ENCODE measurements around the gene C9orf152. TPM values are rescaled to one million over a fixed set of nuclear protein-coding genes. Genes with fewer than 3 reads are reported as not detected.
A peak's percentile ranks its signal among the peaks of the same experiment; 100 is the strongest.
"Not testable (repeated sequence)": the region's sequence is repeated elsewhere in the genome, so short reads cannot be mapped to it uniquely, and the experiment has no call there.

The C9orf152 gene
- total RNA-seq, 1 experiment from 2014 or later: not detected

DNA sequence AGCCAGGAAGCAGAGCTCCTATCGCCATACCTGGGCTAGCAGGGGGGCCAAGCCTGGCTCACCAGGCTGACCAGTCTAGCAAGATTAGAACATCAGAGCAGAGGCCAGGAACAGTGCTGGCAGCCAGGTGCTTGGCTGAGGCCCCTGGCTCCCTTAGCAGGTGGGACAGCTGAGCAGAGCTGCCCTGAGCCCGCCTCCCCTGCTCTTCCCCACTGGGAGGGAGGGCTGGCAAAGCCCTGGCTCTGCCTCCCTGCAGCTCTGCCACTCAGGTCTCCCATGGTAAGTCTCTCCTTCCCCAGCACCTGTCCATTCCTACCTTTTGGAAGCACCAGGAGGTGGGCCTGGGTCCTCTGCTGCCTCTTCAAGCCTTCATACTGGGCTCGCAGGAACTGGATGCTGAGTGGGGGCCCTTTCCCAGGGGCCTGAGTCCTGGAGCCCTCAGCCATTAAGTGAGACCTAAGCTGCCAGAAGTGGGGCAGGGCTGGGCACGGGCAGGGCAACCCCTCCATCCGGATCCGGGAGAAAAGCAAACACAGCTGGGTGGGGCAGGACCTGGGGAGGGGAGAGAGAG lies 803 bp downstream of the C9orf152 start:
- H3K4me2 ChIP-seq (ENCODE audit: low read depth, low read length, poor library complexity, severe bottlenecking): no peak overlapping the region

GRCh38 chr9:110206389-110206788 lies 1.6 kb downstream of the C9orf152 start:
- H3K9me2 ChIP-seq (replicated peaks; ENCODE audit: insufficient read depth, low read length): no peaks in the 10 kb centered on the region
- H3K27me3 ChIP-seq (ENCODE audit: low read length): no peaks in the 10 kb centered on the region
- H3K4me1 ChIP-seq (ENCODE audit: low read length): no peaks in the 10 kb centered on the region
- H4K20me1 ChIP-seq (ENCODE audit: insufficient read depth, low read depth, low read length): no peaks in the 10 kb centered on the region
- no peak overlapping the region for H3K27ac ChIP-seq (ENCODE audit: low read length)
- H3K9me3 ChIP-seq (ENCODE audit: low read length): no peaks in the 10 kb centered on the region
- H3K36me3 ChIP-seq (ENCODE audit: insufficient read depth, low read length): no peaks in the 10 kb centered on the region
- H2AFZ ChIP-seq (ENCODE audit: low read length): no peak overlapping the region
- H3K4me2 ChIP-seq (ENCODE audit: low read depth, low read length, poor library complexity, severe bottlenecking): no peak overlapping the region
- no peaks in the 10 kb centered on the region for H3K79me2 ChIP-seq (ENCODE audit: low read length)
- no peak overlapping the region for H3K4me3 ChIP-seq (ENCODE audit: low read length)
- peak; percentile 2 for DNase-seq
- H3K9ac ChIP-seq (ENCODE audit: low read length): no peak overlapping the region

More for the DNA sequence above, 803 bp downstream of the C9orf152 start:
- Histone ChIP-seq H4K20me1 (ENCODE audit: insufficient read depth, low read depth, low read length) (no peaks in the 10 kb centered on the region), H3K36me3 (ENCODE audit: insufficient read depth, low read length) (no peaks in the 10 kb centered on the region), H3K4me3 (ENCODE audit: low read length) (no peak overlapping the region), H3K4me1 (ENCODE audit: low read length) (no peaks in the 10 kb centered on the region), H3K79me2 (ENCODE audit: low read length) (no peaks in the 10 kb centered on the region), H3K27me3 (ENCODE audit: low read length) (no peaks in the 10 kb centered on the region), H3K9ac (ENCODE audit: low read length) (no peak overlapping the region), H3K9me3 (ENCODE audit: low read length) (no peaks in the 10 kb centered on the region), H3K9me2 (replicated peaks; ENCODE audit: insufficient read depth, low read length) (no peaks in the 10 kb centered on the region), H2AFZ (ENCODE audit: low read length) (no peak overlapping the region), H3K27ac (ENCODE audit: low read length) (no peak overlapping the region)
- peak; percentile 37 for DNase-seq

DNA sequence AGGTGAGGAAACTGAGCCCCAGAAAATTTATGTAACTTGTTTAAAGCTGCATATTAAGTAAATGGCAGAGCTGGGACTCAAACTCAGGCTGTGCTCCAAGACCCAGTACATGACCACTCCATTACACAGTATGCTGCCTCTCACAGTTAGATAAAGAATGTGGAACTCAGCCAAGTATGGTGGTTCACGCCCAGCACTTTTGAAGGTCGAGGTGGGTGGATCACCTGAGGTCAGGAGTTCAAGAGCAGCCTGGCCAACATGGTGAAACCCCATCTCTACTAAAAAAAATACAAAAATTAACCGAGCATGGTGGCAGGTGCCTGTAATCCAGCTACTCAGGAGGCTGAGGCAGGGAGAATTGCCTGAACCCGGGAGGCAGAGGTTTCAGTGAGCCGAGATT lies 2.3 kb downstream of the C9orf152 start:
- not testable (repeated sequence) for H3K4me3 ChIP-seq (ENCODE audit: low read length); H3K79me2 ChIP-seq (ENCODE audit: low read length); H2AFZ ChIP-seq (ENCODE audit: low read length); H3K27ac ChIP-seq (ENCODE audit: low read length); H3K27me3 ChIP-seq (ENCODE audit: low read length); H4K20me1 ChIP-seq (ENCODE audit: insufficient read depth, low read depth, low read length); H3K36me3 ChIP-seq (ENCODE audit: insufficient read depth, low read length); H3K9me3 ChIP-seq (ENCODE audit: low read length); H3K9me2 ChIP-seq (replicated peaks; ENCODE audit: insufficient read depth, low read length); H3K4me2 ChIP-seq (ENCODE audit: low read depth, low read length, poor library complexity, severe bottlenecking); H3K9ac ChIP-seq (ENCODE audit: low read length); DNase-seq; H3K4me1 ChIP-seq (ENCODE audit: low read length)

- H3K27me3 ChIP-seq (ENCODE audit: low read length): no peaks in the 10 kb centered on the region
- DNase-seq: no peak
- no peaks in the 10 kb centered on the region for H3K36me3 ChIP-seq (ENCODE audit: insufficient read depth, low read length)
- no peak overlapping the region for H3K4me3 ChIP-seq (ENCODE audit: low read length)
- no peak overlapping the region for H3K27ac ChIP-seq (ENCODE audit: low read length)
- H3K9me3 ChIP-seq (ENCODE audit: low read length): no peaks in the 10 kb centered on the region
- H3K9ac ChIP-seq (ENCODE audit: low read length): no peak overlapping the region
- H4K20me1 ChIP-seq (ENCODE audit: insufficient read depth, low read depth, low read length): no peaks in the 10 kb centered on the region
- H3K4me1 ChIP-seq (ENCODE audit: low read length): no peaks in the 10 kb centered on the region
- H3K79me2 ChIP-seq (ENCODE audit: low read length): no peaks in the 10 kb centered on the region
- H3K4me2 ChIP-seq (ENCODE audit: low read depth, low read length, poor library complexity, severe bottlenecking): no peak overlapping the region
- no peak overlapping the region for H2AFZ ChIP-seq (ENCODE audit: low read length)
- no peaks in the 10 kb centered on the region for H3K9me2 ChIP-seq (replicated peaks; ENCODE audit: insufficient read depth, low read length)
These were observed 5.7 kb downstream of the C9orf152 start for GRCh38 chr9:110202232-110202631.

- no peaks in the 10 kb centered on the region for H4K20me1 ChIP-seq (ENCODE audit: insufficient read depth, low read depth, low read length)
- no peak for DNase-seq
- no peak overlapping the region for H2AFZ ChIP-seq (ENCODE audit: low read length)
- H3K9me3 ChIP-seq (ENCODE audit: low read length): no peaks in the 10 kb centered on the region
- no peak overlapping the region for H3K9ac ChIP-seq (ENCODE audit: low read length)
- no peak overlapping the region for H3K4me3 ChIP-seq (ENCODE audit: low read length)
- no peak overlapping the region for H3K4me2 ChIP-seq (ENCODE audit: low read depth, low read length, poor library complexity, severe bottlenecking)
- H3K9me2 ChIP-seq (replicated peaks; ENCODE audit: insufficient read depth, low read length): no peaks in the 10 kb centered on the region
- H3K79me2 ChIP-seq (ENCODE audit: low read length): no peaks in the 10 kb centered on the region
- no peaks in the 10 kb centered on the region for H3K27me3 ChIP-seq (ENCODE audit: low read length)
- H3K36me3 ChIP-seq (ENCODE audit: insufficient read depth, low read length): no peaks in the 10 kb centered on the region
- H3K4me1 ChIP-seq (ENCODE audit: low read length): no peaks in the 10 kb centered on the region
- H3K27ac ChIP-seq (ENCODE audit: low read length): no peak overlapping the region
These were observed 8.3 kb downstream of the C9orf152 start for GRCh38 chr9:110199643-110200042.

GRCh38 chr9:110198357-110198756 lies 9.6 kb downstream of the C9orf152 start:
- Histone ChIP-seq H2AFZ (ENCODE audit: low read length) (no peak overlapping the region), H3K4me3 (ENCODE audit: low read length) (no peak overlapping the region), H3K27me3 (ENCODE audit: low read length) (no peaks in the 10 kb centered on the region), H3K9ac (ENCODE audit: low read length) (no peak overlapping the region), H3K4me2 (ENCODE audit: low read depth, low read length, poor library complexity, severe bottlenecking) (no peak overlapping the region), H3K4me1 (ENCODE audit: low read length) (no peaks in the 10 kb centered on the region), H3K9me3 (ENCODE audit: low read length) (no peaks in the 10 kb centered on the region), H3K36me3 (ENCODE audit: insufficient read depth, low read length) (no peaks in the 10 kb centered on the region), H3K9me2 (replicated peaks; ENCODE audit: insufficient read depth, low read length) (no peaks in the 10 kb centered on the region), H3K27ac (ENCODE audit: low read length) (no peak overlapping the region), H4K20me1 (ENCODE audit: insufficient read depth, low read depth, low read length) (no peaks in the 10 kb centered on the region), H3K79me2 (ENCODE audit: low read length) (no peaks in the 10 kb centered on the region)
- DNase-seq: no peak

- no peak for DNase-seq
- Histone ChIP-seq H2AFZ (ENCODE audit: low read length) (no peak overlapping the region), H3K9me2 (replicated peaks; ENCODE audit: insufficient read depth, low read length) (no peaks in the 10 kb centered on the region), H3K36me3 (ENCODE audit: insufficient read depth, low read length) (no peaks in the 10 kb centered on the region), H3K4me2 (ENCODE audit: low read depth, low read length, poor library complexity, severe bottlenecking) (no peak overlapping the region), H3K9ac (ENCODE audit: low read length) (no peak overlapping the region), H4K20me1 (ENCODE audit: insufficient read depth, low read depth, low read length) (no peaks in the 10 kb centered on the region), H3K27me3 (ENCODE audit: low read length) (no peaks in the 10 kb centered on the region), H3K4me1 (ENCODE audit: low read length) (no peaks in the 10 kb centered on the region), H3K79me2 (ENCODE audit: low read length) (no peaks in the 10 kb centered on the region), H3K4me3 (ENCODE audit: low read length) (no peak overlapping the region), H3K27ac (ENCODE audit: low read length) (no peak overlapping the region), H3K9me3 (ENCODE audit: low read length) (no peaks in the 10 kb centered on the region)
These were observed 10.4 kb downstream of the C9orf152 start for GRCh38 chr9:110197330-110198187.

GRCh38 chr9:110196084-110196499 lies 11.9 kb downstream of the C9orf152 start:
- H2AFZ ChIP-seq (ENCODE audit: low read length); H3K9me3 ChIP-seq (ENCODE audit: low read length); H4K20me1 ChIP-seq (ENCODE audit: insufficient read depth, low read depth, low read length); H3K27ac ChIP-seq (ENCODE audit: low read length); H3K4me3 ChIP-seq (ENCODE audit: low read length); H3K9ac ChIP-seq (ENCODE audit: low read length); H3K4me1 ChIP-seq (ENCODE audit: low read length); H3K27me3 ChIP-seq (ENCODE audit: low read length); DNase-seq; H3K9me2 ChIP-seq (replicated peaks; ENCODE audit: insufficient read depth, low read length); H3K79me2 ChIP-seq (ENCODE audit: low read length); H3K36me3 ChIP-seq (ENCODE audit: insufficient read depth, low read length); H3K4me2 ChIP-seq (ENCODE audit: low read depth, low read length, poor library complexity, severe bottlenecking): not testable (repeated sequence)

All from Karpas-422 (cell line).